Endothelial cell of umbilical vein (primary cell): ENCODE measurements around the gene FXYD6.

Experiments used
- CTCF ChIP-seq, 2 donors: IDR thresholded peaks; 1 replicate in 1 of 2; 2 replicates in 1 of 2; pipeline ENCODE4 v1.5.1; 2011; ENCODE audit warnings: low read length in 2 of 2, mild to moderate bottlenecking in 2 of 2, moderate library complexity in 2 of 2, control low read depth in 1 of 2, inconsistent platforms in 1 of 2, low read depth in 1 of 2; ENCODE audit not compliant: insufficient read depth in 1 of 2; ENCODE audit errors: extremely low read depth in 1 of 2
- EZH2 ChIP-seq: IDR thresholded peaks from 2 replicates; pipeline ENCODE4 v1.6.1; 2012; ENCODE audit warnings: borderline replicate concordance, low read depth, mild to moderate bottlenecking, moderate library complexity, low read length, inconsistent platforms; ENCODE audit not compliant: severe bottlenecking
- FOS ChIP-seq: IDR thresholded peaks from 2 replicates; pipeline ENCODE4 v1.6.1; 2011; ENCODE audit warnings: mild to moderate bottlenecking, low read length, moderate library complexity, borderline replicate concordance; ENCODE audit not compliant: insufficient read depth
- JUN ChIP-seq: IDR thresholded peaks from 2 replicates; pipeline ENCODE4 v1.6.1; 2011; ENCODE audit warnings: borderline replicate concordance, low read depth; ENCODE audit not compliant: insufficient read length, insufficient read depth
- MYC ChIP-seq: IDR thresholded peaks from one replicate; pipeline ENCODE4 v1.6.1; 2011; ENCODE audit warnings: mild to moderate bottlenecking, low read depth, low read length
- POLR2A ChIP-seq: IDR thresholded peaks from 2 replicates; pipeline ENCODE4 v1.6.1; 2012; ENCODE audit warnings: low read depth, mild to moderate bottlenecking, control low read depth, low read length
- POLR2AphosphoS5 ChIP-seq: IDR thresholded peaks from 2 replicates; pipeline ENCODE4 v1.6.1; 2012; ENCODE audit warnings: low read depth, mild to moderate bottlenecking, control low read depth, low read length, moderate library complexity; ENCODE audit not compliant: insufficient read depth

DNA sequence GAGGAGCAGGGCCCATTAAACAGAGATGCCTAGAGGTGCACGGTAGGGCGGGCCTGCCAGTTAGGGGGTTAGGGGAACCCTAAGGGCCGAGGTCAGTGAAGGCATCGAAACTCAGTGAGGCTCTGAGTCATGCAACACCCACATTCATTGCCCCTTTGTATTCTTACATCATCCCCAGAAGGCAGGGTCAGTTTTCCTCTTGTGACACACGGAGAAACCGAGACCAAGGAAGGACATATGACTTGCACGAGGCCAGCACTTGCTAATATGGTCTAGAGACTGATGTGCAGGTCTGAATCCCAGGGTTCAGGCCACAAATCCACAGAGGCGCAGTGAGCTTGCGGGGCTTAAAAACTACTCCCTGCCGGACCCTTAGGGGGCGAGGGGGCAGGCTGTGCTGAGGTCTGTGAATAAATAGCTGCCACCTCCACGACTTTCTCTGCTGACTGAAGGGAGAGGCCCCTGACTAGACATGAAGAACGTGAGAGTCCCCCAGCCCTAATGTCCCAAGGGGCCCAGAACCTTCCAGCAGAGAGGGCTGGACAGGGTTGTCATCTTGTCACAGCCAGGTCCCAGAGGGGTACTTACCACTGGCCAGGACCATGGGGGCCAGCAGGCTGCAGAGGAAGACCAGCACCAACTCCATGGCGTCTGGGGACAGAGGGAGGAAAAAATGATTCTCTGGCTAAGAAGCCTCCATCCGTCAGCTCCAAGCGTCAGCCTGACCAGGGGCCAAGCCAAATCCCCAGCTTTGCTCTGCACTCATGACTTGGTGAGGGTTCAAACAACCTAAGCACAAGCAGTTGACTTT lies 34.1 kb downstream of the FXYD6 start:
- no peak for TF ChIP-seq CTCF (IDR thresholded peaks at IDR 0.05; ENCODE audit: extremely low read depth in 1 of 2, insufficient read depth in 1 of 2, low read depth in 1 of 2, low read length in 2 of 2)
- no peak for TF ChIP-seq POLR2A
- no peak for TF ChIP-seq EZH2
- TF ChIP-seq MYC: no peak
- TF ChIP-seq FOS: no peak
- TF ChIP-seq POLR2AphosphoS5: no peak
- TF ChIP-seq JUN: no peak
